GM11168 (cell line): ENCODE results near the gene FHIT.
"Not testable (repeated sequence)": the region's sequence is repeated elsewhere in the genome, so short reads cannot be mapped to it uniquely, and the experiment has no call there.

ENCODE experiments used
- in situ Hi-C: fragments of 300-500 bp; cut with MboI; formaldehyde crosslinking; loops from one replicate; pipeline ENCODE4 v1.12.0; 2022; ENCODE audit warnings: low sequenced_read_pairs; ENCODE audit not compliant: unreplicated experiment

The FHIT gene

DNA sequence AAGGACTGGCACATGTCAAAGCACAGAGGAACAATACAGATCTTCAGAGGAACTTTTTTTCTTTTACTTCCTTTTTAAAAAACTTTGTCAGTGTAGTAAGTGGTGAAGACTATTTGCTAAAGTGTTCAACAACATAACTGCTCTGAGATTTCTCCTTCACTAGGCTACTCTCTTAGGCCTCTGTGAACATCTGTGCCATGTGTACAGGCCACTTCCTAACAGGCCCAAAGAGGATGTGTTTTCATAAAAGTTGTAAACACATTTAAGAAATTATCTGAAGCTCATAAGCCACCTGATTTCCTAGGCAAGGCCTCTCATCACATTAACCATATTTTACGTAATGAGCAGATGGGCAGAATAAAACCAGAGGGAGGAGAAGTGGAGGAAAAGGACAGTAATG, 235.4 kb downstream of the FHIT start:
- in situ Hi-C loops = no loop called here

DNA sequence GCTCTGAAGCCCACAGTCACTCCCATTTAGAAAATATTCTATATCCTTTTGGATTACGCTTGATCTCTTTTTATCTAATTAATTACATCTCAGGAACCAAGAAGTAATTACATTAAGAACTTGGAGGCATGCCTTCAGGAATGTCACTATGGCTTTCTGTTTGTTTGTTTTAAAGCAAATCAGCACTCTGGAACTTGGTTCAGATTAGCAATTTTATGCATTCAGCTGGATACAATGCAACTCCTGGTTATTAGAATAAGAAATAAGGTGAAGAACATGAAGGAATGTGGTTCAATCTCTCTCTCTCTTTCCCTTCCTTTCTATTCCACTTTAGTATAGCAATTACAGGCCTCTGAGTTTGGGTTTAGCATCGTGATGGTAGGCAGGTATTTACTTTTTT, 235.8 kb downstream of the FHIT start:
- in situ Hi-C loops = no loop called here

DNA sequence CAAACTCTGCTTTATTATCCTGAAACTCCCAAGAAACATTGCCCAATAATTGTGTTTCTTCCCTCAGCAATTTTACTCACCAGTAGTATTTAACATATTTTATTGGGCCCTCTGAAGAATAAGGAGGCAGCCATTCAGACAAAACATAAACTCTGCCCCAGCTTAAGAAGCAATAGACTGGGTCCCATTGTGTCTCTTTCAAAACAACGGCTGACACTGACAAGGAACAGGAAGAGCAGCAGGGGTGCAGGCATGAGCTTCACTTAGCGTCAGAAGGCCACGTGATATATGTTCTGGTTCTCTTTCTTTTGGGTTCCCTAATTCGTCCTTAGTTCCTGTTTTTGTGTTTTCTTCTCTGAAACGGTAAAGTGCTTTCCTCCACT, 242.3 kb downstream of the FHIT start:
- in situ Hi-C loops = no loop called here

DNA sequence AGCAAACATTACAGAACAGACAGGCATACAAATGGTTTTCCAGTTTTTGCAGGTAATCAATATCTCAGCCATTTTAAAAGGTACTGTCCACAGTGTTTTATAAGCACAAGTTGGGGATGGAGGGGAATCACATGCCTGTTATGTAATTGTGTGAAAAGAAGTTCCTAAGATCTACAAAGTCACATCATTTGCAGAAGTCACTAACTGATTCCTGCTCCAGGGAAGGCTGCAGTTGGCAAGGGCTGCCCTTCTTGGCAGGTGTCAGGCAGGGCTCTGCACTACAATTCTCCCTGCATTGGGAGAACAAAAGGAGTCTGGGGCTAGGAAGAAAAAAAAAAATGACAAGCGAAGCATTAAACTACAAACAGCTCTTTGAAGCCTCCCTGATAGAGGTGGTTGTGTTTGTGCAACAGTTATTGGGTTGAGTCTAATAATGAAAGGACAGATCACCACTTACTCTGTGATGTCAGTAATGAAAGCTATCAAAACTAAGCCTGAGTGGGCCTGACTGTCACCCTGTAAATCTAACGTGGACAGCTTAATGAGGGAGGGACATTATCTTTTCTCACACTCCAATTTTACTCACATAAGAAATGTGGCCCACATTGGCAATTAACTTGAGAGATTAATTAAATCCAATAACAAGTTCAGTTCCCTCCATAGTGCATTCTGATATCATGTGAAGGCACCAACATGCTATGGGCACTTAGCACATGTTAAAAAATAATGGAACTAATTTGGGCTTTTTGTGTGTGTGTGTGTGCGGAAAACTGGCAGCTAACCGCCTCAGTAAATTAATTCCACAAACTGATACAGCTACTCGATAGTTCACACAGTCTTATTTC, 242.9 kb downstream of the FHIT start:
- in situ Hi-C loops = no loop called here

GRCh38 chr3:61005591-61005990, 245.7 kb downstream of the FHIT start:
- in situ Hi-C loops = no loop called here

- in situ Hi-C loops = no loop called here
Observed at GRCh38 chr3:60998858-60999257, 252.4 kb downstream of the FHIT start.

DNA sequence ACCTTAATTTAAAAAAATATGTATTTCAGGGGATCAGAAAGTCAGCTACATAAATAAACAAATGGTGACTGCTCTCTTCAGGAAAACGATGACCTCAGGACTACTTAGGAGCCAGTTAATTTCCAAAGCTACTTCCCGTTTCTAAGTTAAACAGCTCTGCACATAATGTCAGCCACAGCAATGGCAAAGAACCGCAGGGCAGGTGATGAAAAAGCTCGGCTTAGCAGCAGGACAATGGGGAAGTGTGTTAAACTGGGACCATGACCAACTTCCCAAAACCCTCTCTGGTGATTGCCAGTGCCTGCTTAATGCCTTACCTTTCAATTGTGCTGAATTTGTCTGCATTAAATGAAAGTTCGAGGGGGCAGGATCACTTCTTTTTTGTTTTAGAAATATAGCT, 258.9 kb downstream of the FHIT start:
- in situ Hi-C loops = no loop called here

DNA sequence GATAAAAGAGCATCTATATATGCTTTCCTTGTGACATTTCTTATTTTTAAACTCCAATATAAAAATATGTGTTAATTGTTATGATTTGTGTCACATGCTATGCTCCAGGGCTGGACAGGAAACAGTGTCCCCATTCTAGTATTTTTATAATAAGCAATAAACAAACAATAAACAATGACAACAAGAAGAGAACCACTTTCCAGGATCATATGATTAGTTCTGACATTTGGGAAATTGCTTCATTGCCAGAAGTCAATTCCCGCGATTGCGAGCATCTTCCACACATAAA, 260.9 kb downstream of the FHIT start:
- in situ Hi-C loops = no loop called here

DNA sequence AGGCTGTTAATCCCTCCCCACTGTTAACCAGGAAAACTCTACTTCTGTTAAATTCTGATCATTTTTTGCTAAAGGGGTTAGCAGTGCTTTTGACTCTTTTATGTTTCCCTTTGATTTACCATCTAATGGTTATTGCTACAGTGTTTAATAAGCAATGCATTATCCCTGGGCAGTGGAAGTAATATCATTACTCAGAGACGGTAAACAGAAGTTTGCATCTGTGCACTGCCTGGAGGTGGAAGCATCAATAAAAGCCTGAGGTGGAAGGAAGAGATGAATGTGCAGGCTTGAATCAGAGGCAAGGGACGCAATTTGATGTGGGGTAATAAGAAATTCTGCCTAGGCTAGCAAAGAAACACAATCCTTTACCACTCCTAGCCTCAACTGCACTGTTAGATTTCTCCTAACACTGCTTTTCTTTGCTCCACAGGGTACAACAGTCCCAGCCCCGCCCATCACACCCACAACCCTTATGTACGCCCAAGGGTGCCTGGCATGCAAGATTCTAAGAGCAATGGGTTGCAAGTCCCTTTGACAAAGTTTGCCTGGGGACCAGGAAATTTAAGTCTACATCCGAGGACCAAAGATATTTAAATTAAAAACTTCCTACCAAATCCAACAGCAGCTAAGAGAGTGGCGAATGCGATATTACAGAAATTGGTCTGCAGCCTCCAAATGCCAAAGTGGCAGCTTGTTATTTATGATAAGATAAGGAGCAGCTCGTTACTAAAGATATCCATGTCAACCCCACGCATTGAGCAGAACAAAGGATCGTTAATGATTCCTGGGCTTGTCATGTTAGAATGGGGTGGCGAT, 261.4 kb downstream of the FHIT start:
- in situ Hi-C loops = no loop called here

- in situ Hi-C loops = not testable (repeated sequence)
Observed at GRCh38 chr3:60987191-60987590, 264.1 kb downstream of the FHIT start.

GRCh38 chr3:60986552-60986951, 264.7 kb downstream of the FHIT start:
- in situ Hi-C loops = no loop called here

- in situ Hi-C loops = no loop called here
Observed at GRCh38 chr3:60983906-60984305, 267.3 kb downstream of the FHIT start.

DNA sequence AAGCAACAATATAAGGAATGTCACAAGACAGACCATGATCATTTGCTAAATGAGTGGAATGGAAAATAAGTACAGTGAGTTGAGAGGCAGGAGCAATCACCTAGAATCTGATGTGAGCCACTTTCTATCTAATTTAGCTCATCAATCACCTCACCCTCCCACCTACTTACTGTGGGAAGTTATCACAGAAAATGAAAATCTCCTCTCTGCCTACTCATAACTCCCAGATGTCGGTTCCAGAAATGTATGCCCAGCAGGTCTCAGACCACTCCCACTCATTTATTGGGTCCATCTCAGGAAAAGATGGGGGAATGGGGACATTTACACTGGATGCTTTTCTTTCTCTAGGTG, 270.9 kb downstream of the FHIT start:
- in situ Hi-C loops = no loop called here

- in situ Hi-C loops = no loop called here
Observed at GRCh38 chr3:60979461-60980341, 271.6 kb downstream of the FHIT start.

DNA sequence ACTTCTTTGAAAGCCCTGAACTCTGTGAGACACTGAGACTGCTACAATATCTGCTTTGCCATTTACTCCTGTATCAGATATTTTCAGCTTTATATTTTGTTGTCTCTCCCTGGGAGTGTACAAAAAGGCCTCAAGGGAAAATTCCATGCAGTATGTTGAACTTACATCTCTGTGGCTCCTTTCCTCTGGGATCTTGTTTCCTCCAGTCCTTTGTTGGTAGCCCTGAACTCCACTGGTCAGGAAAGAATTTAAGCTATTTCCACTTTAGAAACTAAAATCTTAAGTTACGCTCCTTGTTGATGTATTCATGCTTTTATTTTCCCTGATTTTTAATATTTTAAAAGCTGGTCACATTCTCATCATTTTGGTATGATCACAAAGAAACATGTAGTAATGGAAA, 277.9 kb downstream of the FHIT start:
- in situ Hi-C loops = no loop called here

- in situ Hi-C loops = no loop called here
Observed at GRCh38 chr3:60972599-60972998, 278.7 kb downstream of the FHIT start.

GRCh38 chr3:60970850-60971249, 280.4 kb downstream of the FHIT start:
- in situ Hi-C loops = no loop called here

DNA sequence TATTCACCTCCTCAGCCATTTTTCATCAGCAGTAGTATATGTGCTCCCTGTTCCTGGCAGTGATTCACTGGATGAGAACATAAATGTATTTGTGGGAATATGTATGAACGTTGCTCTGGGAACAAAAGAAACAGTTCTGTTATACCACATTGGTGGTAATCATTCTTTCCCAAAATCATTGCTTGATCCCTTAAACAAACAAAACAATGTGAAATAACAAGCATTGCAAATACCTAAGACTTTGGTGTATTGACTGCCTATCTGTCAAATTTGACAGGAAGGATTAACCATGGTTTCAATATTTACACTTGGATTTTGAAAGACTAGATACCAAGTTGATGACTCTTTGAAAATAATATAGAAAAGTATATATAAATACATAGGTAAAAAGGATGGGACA, 284.1 kb downstream of the FHIT start:
- in situ Hi-C loops = no loop called here

- in situ Hi-C loops = no loop called here
Observed at GRCh38 chr3:60957541-60957940, 293.7 kb downstream of the FHIT start.

GRCh38 chr3:60956729-60957128, 294.5 kb downstream of the FHIT start:
- in situ Hi-C loops = no loop called here

GRCh38 chr3:60955034-60955433, 296.2 kb downstream of the FHIT start:
- in situ Hi-C loops = no loop called here
